Activated CD4-positive, alpha-beta T cell treated with anti-CD3 and anti-CD28 coated beads, Interleukin-2, amount 50 U/mL, for 48 hours (primary cell): ENCODE measurements around the gene AFF4.

ENCODE experiments used
- DNase-seq, 2 experiments: peaks; one replicate each; pipeline ENCODE4 v3.0.0-alpha.2; 2020

The AFF4 gene

GRCh38 chr5:132848270-132848669 is 115.2 kb downstream of the AFF4 start:
- DNase-seq = no peak

GRCh38 chr5:132841305-132841704 is 122.1 kb downstream of the AFF4 start:
- DNase-seq = no peak

- no peak for DNase-seq
Measured at GRCh38 chr5:132840896-132841295, 122.5 kb downstream of the AFF4 start.

- no peak for DNase-seq
Measured at GRCh38 chr5:132840313-132840712, 123.1 kb downstream of the AFF4 start.

- DNase-seq = no peak
Measured at GRCh38 chr5:132839426-132840301, 123.8 kb downstream of the AFF4 start.

- no peak for DNase-seq
Measured at GRCh38 chr5:132838516-132839282, 124.7 kb downstream of the AFF4 start.

- DNase-seq = no peak
Measured at GRCh38 chr5:132837868-132838267, 125.6 kb downstream of the AFF4 start.

GRCh38 chr5:132836852-132837251 is 126.6 kb downstream of the AFF4 start:
- DNase-seq = no peak

GRCh38 chr5:132834057-132834456 is 129.4 kb downstream of the AFF4 start:
- no peak for DNase-seq

- no peak for DNase-seq
Measured at GRCh38 chr5:132832612-132833011, 130.8 kb downstream of the AFF4 start.

GRCh38 chr5:132831095-132831860 is 132.2 kb downstream of the AFF4 start:
- no peak for DNase-seq

GRCh38 chr5:132830436-132831094 is 132.9 kb downstream of the AFF4 start, which contains the start of gene SHROOM1:
TSS of gene SHROOM1 (minus strand) at chr5:132830647. CDS start at chr5:132826140, 4,507 bp downstream.
- peak in 1 of 2 experiments; percentile 41 for DNase-seq

GRCh38 chr5:132829742-132830435 is 133.5 kb downstream of the AFF4 start:
- peak; percentile 73 to 80 for DNase-seq

GRCh38 chr5:132828846-132829494 is 134.5 kb downstream of the AFF4 start:
- DNase-seq = no peak

- DNase-seq = no peak
Measured at GRCh38 chr5:132827943-132828673, 135.3 kb downstream of the AFF4 start.

- no peak for DNase-seq
Measured at GRCh38 chr5:132826424-132827082, 136.9 kb downstream of the AFF4 start.

GRCh38 chr5:132825834-132826391 is 137.5 kb downstream of the AFF4 start:
- DNase-seq = peak in 1 of 2 experiments; percentile 42
